GM19193 (cell line): ENCODE data around the gene MANF.

Experiments
- POLR2A ChIP-seq: IDR thresholded peaks from 4 replicates; pipeline ENCODE4 v1.6.1; 2011; ENCODE audit not compliant: insufficient read depth, insufficient read length; ENCODE audit errors: extremely low read depth

MANF gene

DNA sequence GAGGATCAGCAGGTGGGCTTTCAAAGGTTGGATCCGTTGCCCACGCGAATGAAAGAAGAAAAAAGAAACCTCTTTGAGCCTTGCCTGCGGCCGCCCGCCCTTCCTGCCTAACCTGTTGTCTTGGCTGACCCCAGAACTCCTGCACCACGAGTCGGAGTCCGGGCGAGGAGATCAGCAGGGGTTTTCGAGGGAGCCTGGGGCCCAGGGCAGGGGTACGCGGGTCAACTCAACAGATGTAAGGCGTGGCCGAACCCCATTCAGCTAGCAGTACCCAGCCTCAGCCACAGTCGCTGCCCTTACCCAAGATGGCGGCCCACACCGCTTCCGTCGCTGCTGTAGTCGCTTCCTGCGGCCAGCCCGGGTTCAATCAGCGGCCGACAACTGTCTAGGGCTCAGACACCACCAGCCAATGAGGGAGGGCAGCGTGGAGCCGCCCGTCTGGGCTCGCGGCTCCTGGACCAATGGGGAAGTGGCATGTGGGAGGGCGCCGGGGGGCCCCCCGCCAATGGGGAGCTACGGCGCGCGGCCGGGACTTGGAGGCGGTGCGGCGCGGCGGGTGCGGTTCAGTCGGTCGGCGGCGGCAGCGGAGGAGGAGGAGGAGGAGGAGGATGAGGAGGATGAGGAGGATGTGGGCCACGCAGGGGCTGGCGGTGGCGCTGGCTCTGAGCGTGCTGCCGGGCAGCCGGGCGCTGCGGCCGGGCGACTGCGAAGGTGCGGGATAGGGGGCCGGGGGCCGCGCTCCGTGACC, at the start of gene MANF:
Gene MANF, plus strand, starts transcription at position 566 of the 748 bp plus-strand sequence. Its CDS starts 52 bp downstream, at position 618.
- peak; percentile 96 for TF ChIP-seq POLR2A

- TF ChIP-seq POLR2A: no peak
These were observed 48.8 kb upstream of the MANF start for GRCh38 chr3:51336261-51336660.

GRCh38 chr3:51337666-51338065, 47.4 kb upstream of the MANF start:
- no peak for TF ChIP-seq POLR2A

GRCh38 chr3:51338632-51339031, 46.5 kb upstream of the MANF start:
- TF ChIP-seq POLR2A: no peak

- TF ChIP-seq POLR2A: no peak
These were observed 44.9 kb upstream of the MANF start for GRCh38 chr3:51340013-51340829.

- TF ChIP-seq POLR2A: no peak
These were observed 44.0 kb upstream of the MANF start for GRCh38 chr3:51340989-51341636.

GRCh38 chr3:51343918-51344687, 41.0 kb upstream of the MANF start:
- no peak for TF ChIP-seq POLR2A

DNA sequence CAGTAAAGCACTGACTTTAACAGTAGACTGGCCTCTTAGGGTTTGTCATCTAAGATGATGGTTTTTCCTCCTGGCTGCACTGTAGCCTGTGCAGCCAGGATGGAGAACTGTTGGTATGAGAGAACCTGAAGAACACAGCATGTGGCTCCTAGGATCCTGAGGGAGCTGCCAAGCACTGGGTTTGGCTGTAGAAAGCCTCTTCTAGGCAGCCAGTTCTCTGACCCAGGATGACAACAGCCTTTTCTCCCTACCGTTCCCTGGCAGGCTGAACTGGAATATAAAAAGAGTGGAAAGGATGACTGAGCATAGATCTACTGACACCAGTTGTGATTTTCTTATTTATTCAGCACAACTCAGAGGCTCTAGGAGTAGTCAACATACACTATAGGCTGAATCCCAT, 34.3 kb upstream of the MANF start:
- TF ChIP-seq POLR2A: no peak

DNA sequence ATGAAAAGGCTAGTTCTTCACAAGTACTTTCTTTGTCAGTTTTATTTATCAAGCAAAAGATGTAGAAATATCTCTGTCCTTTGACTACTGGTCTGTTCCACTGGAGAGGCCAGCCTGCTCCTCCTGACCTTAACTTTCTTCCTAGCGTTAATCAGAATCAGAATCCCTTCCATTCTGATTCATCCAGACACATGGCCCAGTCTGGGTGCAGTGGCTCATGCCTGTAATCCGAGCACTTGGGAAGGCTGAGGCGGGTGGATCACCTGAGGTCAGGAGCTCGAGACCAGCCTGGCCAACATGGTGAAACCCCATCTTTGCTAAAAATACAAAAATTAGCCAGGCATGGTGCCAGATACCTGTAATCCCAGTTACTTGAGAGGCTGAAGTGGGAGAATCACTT, 32.0 kb upstream of the MANF start:
- TF ChIP-seq POLR2A: no peak

DNA sequence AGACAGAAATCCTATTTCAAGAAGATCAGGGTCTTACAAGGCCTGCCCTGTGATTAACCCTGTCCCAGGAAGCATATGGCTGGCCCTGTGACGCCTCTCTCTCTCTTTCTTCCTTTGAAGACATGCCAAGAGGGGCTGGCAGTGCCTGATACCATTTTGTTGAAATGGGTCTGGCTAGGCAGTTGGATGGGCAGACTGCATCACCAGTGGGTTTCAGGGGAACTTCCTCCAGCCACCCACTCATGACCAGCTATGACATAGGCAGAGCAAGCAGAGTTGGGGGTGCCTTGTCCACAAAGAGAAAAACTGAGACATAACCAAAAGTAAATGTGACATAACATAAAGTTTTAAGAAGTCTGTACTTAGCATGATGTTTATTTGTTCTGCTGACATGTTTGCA, 31.4 kb upstream of the MANF start:
- no peak for TF ChIP-seq POLR2A

DNA sequence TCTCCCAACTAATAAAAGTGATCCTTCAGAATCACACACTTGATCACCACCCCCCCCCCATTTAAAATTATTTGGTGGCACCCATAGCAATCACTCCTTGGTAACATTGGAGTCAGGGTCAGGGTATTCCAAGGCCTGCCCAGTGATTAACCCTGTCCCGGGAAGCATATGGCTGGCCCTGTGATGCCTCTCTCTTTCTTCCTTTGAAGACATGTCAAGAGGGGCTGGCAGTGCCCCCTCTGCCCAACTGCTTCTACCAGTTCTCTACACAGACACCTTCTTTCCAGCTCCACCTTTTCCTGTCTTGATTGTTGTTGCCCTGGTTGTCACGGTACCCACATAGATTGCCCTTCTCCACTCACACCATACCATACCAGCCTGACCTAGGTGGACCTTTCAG, 30.9 kb upstream of the MANF start:
- no peak for TF ChIP-seq POLR2A

- TF ChIP-seq POLR2A: no peak
These were observed 30.1 kb upstream of the MANF start for GRCh38 chr3:51354731-51355615.

GRCh38 chr3:51355891-51356578, 29.1 kb upstream of the MANF start:
- no peak for TF ChIP-seq POLR2A
